Measurements from ENCODE around the gene SSBP2. TPM values are rescaled to one million over a fixed set of nuclear protein-coding genes. Genes with fewer than 3 reads are reported as not detected.

Gene SSBP2
- total and polyA plus RNA-seq, 2 of the 8 experiments (the other 6 are each of a cell fraction or from before 2014, with no cell fraction given) = 21.5 to 36.2 TPM

Other genes with a start within 250 kb of the SSBP2 start
- gene ATG10, start 220.9 kb upstream of the SSBP2 start, total RNA-seq (2021; fragmentation: NEBNext Ultra II Directional; extraction: Animal tissue kit (Norgen Biotek cat#: 25700)) = 8.8 and 9.4 TPM in 2 replicates
- gene ATG10, start 220.9 kb upstream of the SSBP2 start, polyA plus RNA-seq (2011; rRNA removed) = 2.2 and 3.7 TPM in 2 replicates